OCI-LY3 (cell line): Measurements from ENCODE around the gene NLGN1.

Experiments used
- H2AFZ ChIP-seq: fragments of 200-600, 300-600 bp; shearing (Covaris generic); 2 replicates; pipeline ENCODE4 v1.6.0; 2014; ENCODE audit warnings: antibody characterized with exemption, low read depth, low read length
- H3K27ac ChIP-seq: fragments of 200-600, 300-600 bp; sonication (generic); 2 replicates; pipeline ENCODE4 v1.5.1; 2014; ENCODE audit warnings: mild to moderate bottlenecking, low read length, moderate library complexity, mixed read lengths
- H3K27me3 ChIP-seq: fragments of 200-600, 300-600 bp; sonication (generic); 2 replicates; pipeline ENCODE4 v1.6.1; 2014; ENCODE audit warnings: low read depth, low read length, mixed read lengths
- H3K36me3 ChIP-seq: fragments of 200-600, 300-600 bp; sonication (generic); replicated peaks from 2 replicates; pipeline ENCODE3; 2014; ENCODE audit warnings: low read depth, low read length, mixed read lengths
- H3K4me1 ChIP-seq: fragments of 300-600, 200-600 bp; sonication (generic); 2 replicates; pipeline ENCODE4 v1.6.1; 2014; ENCODE audit warnings: low read length, mixed read lengths
- H3K4me2 ChIP-seq: fragments of 200-600, 300-600 bp; sonication (generic); 2 replicates; pipeline ENCODE4 v1.6.1; 2014; ENCODE audit warnings: low read length, mixed read lengths
- H3K4me3 ChIP-seq: fragments of 300-600, 200-600 bp; sonication (generic); 2 replicates; pipeline ENCODE4 v1.5.1; 2014; ENCODE audit warnings: antibody characterized with exemption, mild to moderate bottlenecking, low read length, moderate library complexity
- H3K79me2 ChIP-seq: fragments of 300-600, 200-600 bp; shearing (Covaris generic); 2 replicates; pipeline ENCODE4 v1.6.1; 2014; ENCODE audit warnings: mild to moderate bottlenecking, low read length, mixed read lengths
- H3K9ac ChIP-seq: fragments of 300-600, 200-600 bp; shearing (Covaris generic); 2 replicates; pipeline ENCODE4 v1.6.0; 2014; ENCODE audit warnings: mild to moderate bottlenecking, low read length, moderate library complexity
- H3K9me3 ChIP-seq: fragments of 200-600, 300-600 bp; shearing (Covaris generic); 2 replicates; pipeline ENCODE4 v1.6.1; 2014; ENCODE audit warnings: low read length, mixed read lengths; ENCODE audit not compliant: insufficient read depth
- H4K20me1 ChIP-seq: fragments of 200-600, 300-600 bp; sonication (generic); 2 replicates; pipeline ENCODE4 v1.6.1; 2016; ENCODE audit warnings: low read length, mixed read lengths; ENCODE audit not compliant: insufficient read depth
- CTCF ChIP-seq: fragments of 200-600, 300-600 bp; sonication (generic); IDR thresholded peaks from 2 replicates; pipeline ENCODE4 v1.5.1; 2014; ENCODE audit warnings: antibody characterized with exemption, low read length, low read depth
- EZH2phosphoT487 ChIP-seq: fragments of 200-600 bp; shearing (Covaris generic); IDR thresholded peaks from 2 replicates; pipeline ENCODE4 v1.6.1; 2018; ENCODE audit warnings: antibody characterized with exemption, mixed run types, low read depth

Gene NLGN1

GRCh38 chr3:174303907-174304560, 906.5 kb downstream of the NLGN1 start:
- H3K4me3 ChIP-seq = no peak overlapping the region

GRCh38 chr3:174308736-174309135, 911.2 kb downstream of the NLGN1 start:
- no peak overlapping the region for H3K4me2 ChIP-seq

More at GRCh38 chr3:174303907-174304560, 906.5 kb downstream of the NLGN1 start:
- H3K27ac ChIP-seq = no peak overlapping the region
- no peaks in the 10 kb centered on the region for H3K9me3 ChIP-seq
- no peaks in the 10 kb centered on the region for H3K36me3 ChIP-seq
- no peak overlapping the region for H2AFZ ChIP-seq
- H3K79me2 ChIP-seq = no peaks in the 10 kb centered on the region
- no peak overlapping the region for H3K4me2 ChIP-seq
- H3K27me3 ChIP-seq = no peaks in the 10 kb centered on the region
- H3K9ac ChIP-seq = no peak overlapping the region
- no peak for TF ChIP-seq CTCF
- no peak for TF ChIP-seq EZH2phosphoT487
- no peaks in the 10 kb centered on the region for H3K4me1 ChIP-seq
- H4K20me1 ChIP-seq = no peaks in the 10 kb centered on the region

GRCh38 chr3:174310475-174310983, 913.0 kb downstream of the NLGN1 start:
- Histone ChIP-seq H3K4me1 (no peaks in the 10 kb centered on the region), H3K36me3 (no peaks in the 10 kb centered on the region), H3K79me2 (no peaks in the 10 kb centered on the region), H2AFZ (no peak overlapping the region), H3K27ac (no peak overlapping the region), H3K4me2 (no peak overlapping the region), H3K9me3 (no peaks in the 10 kb centered on the region), H3K9ac (no peak overlapping the region), H3K27me3 (no peaks in the 10 kb centered on the region), H3K4me3 (no peak overlapping the region), H4K20me1 (no peaks in the 10 kb centered on the region)
- TF ChIP-seq CTCF = no peak
- TF ChIP-seq EZH2phosphoT487 = no peak

More at GRCh38 chr3:174308736-174309135, 911.2 kb downstream of the NLGN1 start:
- H3K4me3 ChIP-seq = no peak overlapping the region
- H3K9ac ChIP-seq = no peak overlapping the region
- no peaks in the 10 kb centered on the region for H3K4me1 ChIP-seq
- H3K9me3 ChIP-seq = no peaks in the 10 kb centered on the region
- no peaks in the 10 kb centered on the region for H3K27me3 ChIP-seq
- H3K79me2 ChIP-seq = no peaks in the 10 kb centered on the region
- TF ChIP-seq EZH2phosphoT487 (no peak), CTCF (no peak)
- no peaks in the 10 kb centered on the region for H3K36me3 ChIP-seq
- no peak overlapping the region for H3K27ac ChIP-seq
- H2AFZ ChIP-seq = no peak overlapping the region
- no peaks in the 10 kb centered on the region for H4K20me1 ChIP-seq

GRCh38 chr3:174315225-174315624, 917.7 kb downstream of the NLGN1 start:
- Histone ChIP-seq H4K20me1 (no peaks in the 10 kb centered on the region), H3K79me2 (no peaks in the 10 kb centered on the region), H3K27me3 (no peaks in the 10 kb centered on the region), H2AFZ (no peak overlapping the region), H3K9me3 (no peaks in the 10 kb centered on the region), H3K36me3 (no peaks in the 10 kb centered on the region), H3K4me1 (no peaks in the 10 kb centered on the region), H3K9ac (no peak overlapping the region), H3K4me2 (no peak overlapping the region), H3K27ac (no peak overlapping the region), H3K4me3 (no peak overlapping the region)
- no peak for TF ChIP-seq CTCF
- no peak for TF ChIP-seq EZH2phosphoT487
